ENCODE data around the gene ENOX1.
"Not testable (repeated sequence)": the region's sequence is repeated elsewhere in the genome, so short reads cannot be mapped to it uniquely, and the experiment has no call there.

The ENOX1 gene

GRCh38 chr13:43205416-43205815, 581.4 kb downstream of the ENOX1 start:
- no peak for DNase-seq (ENCODE audit: low read depth in 2 of 2)

GRCh38 chr13:43204591-43204990, 582.2 kb downstream of the ENOX1 start:
- DNase-seq (ENCODE audit: low read depth in 2 of 2) = no peak

GRCh38 chr13:43203781-43204180, 583.0 kb downstream of the ENOX1 start:
- DNase-seq (ENCODE audit: low read depth in 2 of 2) = no peak

GRCh38 chr13:43200736-43201135, 586.0 kb downstream of the ENOX1 start:
- no peak for DNase-seq (ENCODE audit: low read depth in 2 of 2)

GRCh38 chr13:43200307-43200706, 586.5 kb downstream of the ENOX1 start:
- no peak for DNase-seq (ENCODE audit: low read depth in 2 of 2)

- DNase-seq (ENCODE audit: low read depth in 2 of 2) = no peak
Observed at GRCh38 chr13:43196750-43197370, 589.9 kb downstream of the ENOX1 start.

GRCh38 chr13:43196086-43196621, 590.6 kb downstream of the ENOX1 start:
- no peak for DNase-seq (ENCODE audit: low read depth in 2 of 2)

- DNase-seq (ENCODE audit: low read depth in 2 of 2) = no peak
Observed at GRCh38 chr13:43195551-43195950, 591.2 kb downstream of the ENOX1 start.

GRCh38 chr13:43195112-43195511, 591.7 kb downstream of the ENOX1 start:
- DNase-seq (ENCODE audit: low read depth in 2 of 2) = no peak

GRCh38 chr13:43193789-43194420, 592.9 kb downstream of the ENOX1 start:
- no peak for DNase-seq (ENCODE audit: low read depth in 2 of 2)

GRCh38 chr13:43191546-43191945, 595.2 kb downstream of the ENOX1 start:
- DNase-seq (ENCODE audit: low read depth in 2 of 2) = no peak

- no peak for DNase-seq (ENCODE audit: low read depth in 2 of 2)
Observed at GRCh38 chr13:43185226-43185625, 601.5 kb downstream of the ENOX1 start.

GRCh38 chr13:43180837-43181236, 605.9 kb downstream of the ENOX1 start:
- no peak for DNase-seq (ENCODE audit: low read depth in 2 of 2)

- no peak for DNase-seq (ENCODE audit: low read depth in 2 of 2)
Observed at GRCh38 chr13:43180036-43180660, 606.6 kb downstream of the ENOX1 start.

GRCh38 chr13:43171489-43171888, 615.3 kb downstream of the ENOX1 start:
- DNase-seq (ENCODE audit: low read depth in 2 of 2) = no peak

GRCh38 chr13:43170506-43170905, 616.3 kb downstream of the ENOX1 start:
- DNase-seq (ENCODE audit: low read depth in 2 of 2) = no peak

- not testable (repeated sequence) for DNase-seq (ENCODE audit: low read depth in 2 of 2)
Observed at GRCh38 chr13:43168434-43168833, 618.3 kb downstream of the ENOX1 start.

GRCh38 chr13:43167731-43168130, 619.0 kb downstream of the ENOX1 start:
- no peak for DNase-seq (ENCODE audit: low read depth in 2 of 2)

GRCh38 chr13:43166644-43167457, 619.9 kb downstream of the ENOX1 start:
- DNase-seq (ENCODE audit: low read depth in 2 of 2) = no peak
